Stimulated activated CD4-positive, alpha-beta T cell treated with anti-CD3 and anti-CD28 coated beads, Interleukin-15, amount 100 ng/mL, for 1 hour (primary cell): ENCODE data around the gene SETD3.

Experiments used
- DNase-seq, 2 donors: peaks; one replicate each; pipeline ENCODE4 v3.0.0-alpha.2; 2020; ENCODE audit warnings: low read depth in 1 of 2, low spot score in 1 of 2

SETD3 gene

GRCh38 chr14:99424306-99424877 is 56.3 kb downstream of the SETD3 start:
- DNase-seq = no peak

DNA sequence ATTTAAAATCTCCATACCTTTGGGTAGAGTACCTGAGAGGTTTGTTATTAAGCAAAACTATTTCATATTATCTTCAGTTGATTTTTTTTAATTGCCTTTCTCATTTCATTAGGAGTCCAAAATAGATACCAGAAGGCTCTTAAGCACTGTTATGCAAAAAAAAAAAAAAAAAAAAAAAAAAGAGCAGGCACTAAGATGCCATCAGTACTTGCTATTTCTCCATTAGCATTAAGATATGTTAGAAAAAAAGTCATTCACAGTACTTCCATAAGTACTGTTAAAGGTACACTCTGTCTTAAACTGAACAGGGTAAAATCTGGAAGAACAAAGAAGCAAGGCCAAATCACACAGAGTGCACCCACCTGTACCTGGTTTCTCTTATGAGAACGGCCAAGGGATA is 57.2 kb downstream of the SETD3 start:
- no peak for DNase-seq

GRCh38 chr14:99422228-99423010 is 58.2 kb downstream of the SETD3 start:
- DNase-seq = no peak

DNA sequence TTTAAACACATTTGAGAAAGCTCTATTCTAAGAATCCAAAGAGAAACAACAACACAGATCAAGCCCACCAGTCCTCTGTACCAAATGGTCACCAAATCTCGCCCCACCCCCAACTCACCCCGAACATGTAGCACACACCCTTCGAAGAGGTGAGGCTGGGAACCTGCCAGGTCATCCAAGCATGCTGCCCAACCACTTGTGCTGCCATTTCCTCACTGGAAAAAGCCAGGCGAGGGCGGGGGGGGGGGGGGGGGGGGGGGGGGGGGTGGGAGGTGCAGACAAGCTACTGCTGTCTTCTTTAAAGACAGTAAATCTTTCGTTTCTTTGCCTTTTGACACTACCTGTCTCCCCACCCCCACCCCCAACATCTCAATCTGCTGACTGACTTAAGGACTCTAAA is 59.9 kb downstream of the SETD3 start:
- DNase-seq = no peak

DNA sequence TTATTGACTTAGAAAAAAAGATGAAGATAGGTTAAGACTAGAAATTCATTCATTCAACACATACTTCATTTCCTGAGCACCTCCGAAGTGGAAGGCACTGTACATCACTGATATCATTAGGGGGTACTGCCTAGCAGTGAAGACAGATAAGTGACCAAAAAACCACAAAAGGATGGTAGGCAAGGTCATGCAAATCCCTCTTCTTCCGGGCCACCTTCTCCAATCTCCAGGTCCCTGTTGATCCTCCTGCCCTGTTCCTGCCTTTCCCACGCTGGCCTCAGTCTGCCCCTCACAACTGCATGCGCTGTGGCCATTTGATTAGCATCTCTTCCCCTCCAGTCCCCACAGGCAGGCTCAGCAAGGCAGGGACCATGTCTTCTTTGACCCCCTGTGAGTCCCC is 60.8 kb downstream of the SETD3 start:
- no peak for DNase-seq

DNA sequence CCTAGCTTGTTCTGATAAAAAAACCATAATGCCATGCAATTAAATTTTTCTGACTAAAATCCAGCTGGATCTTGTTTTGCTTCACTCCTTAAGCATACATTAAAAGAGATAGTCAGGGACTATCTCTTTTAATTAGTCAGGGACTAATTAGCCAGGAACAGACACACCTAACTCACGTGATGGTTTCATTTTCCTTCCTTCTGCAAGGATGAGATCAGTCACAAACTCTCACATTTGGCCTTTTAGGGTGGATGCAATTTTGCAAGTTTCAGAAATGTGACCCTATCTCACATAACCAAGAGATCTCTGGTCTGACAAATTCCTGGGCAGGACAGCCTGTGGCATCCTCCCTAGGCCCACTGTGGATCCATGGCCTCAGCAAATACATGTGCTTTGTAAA is 62.4 kb downstream of the SETD3 start:
- DNase-seq = no peak

DNA sequence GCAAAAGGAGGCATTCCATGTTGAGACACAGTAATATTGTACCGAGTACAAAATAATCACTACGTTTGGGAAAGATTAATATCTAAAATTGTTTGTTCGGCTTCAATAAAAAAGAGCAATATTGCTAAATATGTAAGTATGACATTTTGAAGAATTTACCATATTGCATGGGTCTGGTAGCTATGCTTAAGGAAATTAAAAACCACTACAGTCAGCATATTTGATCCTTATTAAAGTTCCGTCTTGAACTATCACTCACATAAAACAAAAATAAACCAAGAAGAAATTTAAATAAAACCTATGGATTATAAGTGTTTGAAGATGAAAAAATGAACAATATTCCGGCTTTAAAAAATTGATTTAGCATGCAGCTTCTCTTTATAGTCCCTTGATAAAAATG is 63.8 kb downstream of the SETD3 start:
- DNase-seq = no peak

DNA sequence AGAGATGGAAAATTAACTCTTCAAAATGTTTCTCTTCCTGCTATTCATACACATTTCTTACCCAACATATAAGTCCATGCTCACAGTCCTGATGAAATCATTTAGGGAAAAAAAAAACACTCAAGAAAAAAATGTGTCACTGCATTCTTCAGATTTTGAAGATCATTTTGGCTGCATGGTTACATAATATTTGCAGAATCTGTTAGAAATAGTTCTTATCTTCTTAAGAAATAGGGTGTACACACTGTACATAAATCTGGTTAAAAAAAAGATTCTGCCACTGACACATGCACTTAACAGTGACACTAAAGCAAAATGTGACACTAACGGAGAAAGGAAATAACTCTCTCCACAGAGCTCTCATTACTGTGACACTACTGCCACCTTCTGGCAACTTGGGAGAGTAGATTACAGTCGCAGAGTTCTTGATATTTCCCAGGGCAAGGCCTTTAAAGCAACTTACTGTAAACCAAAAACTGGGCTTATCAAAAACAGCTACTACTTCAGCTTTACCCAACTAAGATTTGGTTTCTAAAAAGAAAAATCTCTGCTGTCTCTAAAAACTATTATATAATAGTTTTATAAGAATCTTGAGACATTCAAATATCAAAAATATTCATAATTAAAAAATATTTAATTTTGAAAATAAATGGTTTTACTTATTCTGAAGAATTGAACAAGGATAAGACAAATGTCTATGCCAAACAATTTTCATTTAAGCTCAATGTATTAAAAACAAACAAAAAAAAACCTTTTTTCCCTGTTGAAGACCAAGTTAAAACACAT is 65.0 kb downstream of the SETD3 start:
- peak in 1 of 2 donors; percentile 19 for DNase-seq

DNA sequence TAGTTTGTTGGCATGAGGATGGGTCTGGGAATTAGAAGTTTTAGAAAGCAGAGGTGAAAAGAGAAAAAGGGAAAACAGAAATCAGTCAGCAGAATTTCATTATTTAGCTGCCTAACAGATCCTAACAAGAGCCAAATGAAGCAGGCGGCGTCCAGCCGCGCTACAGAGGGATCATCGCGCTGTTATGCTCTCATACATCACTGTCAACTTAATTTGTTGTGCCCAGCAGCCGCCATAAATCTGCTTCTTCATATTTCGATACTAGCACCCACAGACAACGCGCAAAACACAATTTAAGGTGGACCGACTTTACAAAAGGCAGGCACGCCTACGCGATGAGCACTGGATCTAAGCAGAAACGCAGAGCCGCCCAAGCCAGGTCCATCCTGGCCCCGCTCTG is 66.7 kb downstream of the SETD3 start:
- no peak for DNase-seq

GRCh38 chr14:99413172-99413571 is 67.5 kb downstream of the SETD3 start:
- no peak for DNase-seq

DNA sequence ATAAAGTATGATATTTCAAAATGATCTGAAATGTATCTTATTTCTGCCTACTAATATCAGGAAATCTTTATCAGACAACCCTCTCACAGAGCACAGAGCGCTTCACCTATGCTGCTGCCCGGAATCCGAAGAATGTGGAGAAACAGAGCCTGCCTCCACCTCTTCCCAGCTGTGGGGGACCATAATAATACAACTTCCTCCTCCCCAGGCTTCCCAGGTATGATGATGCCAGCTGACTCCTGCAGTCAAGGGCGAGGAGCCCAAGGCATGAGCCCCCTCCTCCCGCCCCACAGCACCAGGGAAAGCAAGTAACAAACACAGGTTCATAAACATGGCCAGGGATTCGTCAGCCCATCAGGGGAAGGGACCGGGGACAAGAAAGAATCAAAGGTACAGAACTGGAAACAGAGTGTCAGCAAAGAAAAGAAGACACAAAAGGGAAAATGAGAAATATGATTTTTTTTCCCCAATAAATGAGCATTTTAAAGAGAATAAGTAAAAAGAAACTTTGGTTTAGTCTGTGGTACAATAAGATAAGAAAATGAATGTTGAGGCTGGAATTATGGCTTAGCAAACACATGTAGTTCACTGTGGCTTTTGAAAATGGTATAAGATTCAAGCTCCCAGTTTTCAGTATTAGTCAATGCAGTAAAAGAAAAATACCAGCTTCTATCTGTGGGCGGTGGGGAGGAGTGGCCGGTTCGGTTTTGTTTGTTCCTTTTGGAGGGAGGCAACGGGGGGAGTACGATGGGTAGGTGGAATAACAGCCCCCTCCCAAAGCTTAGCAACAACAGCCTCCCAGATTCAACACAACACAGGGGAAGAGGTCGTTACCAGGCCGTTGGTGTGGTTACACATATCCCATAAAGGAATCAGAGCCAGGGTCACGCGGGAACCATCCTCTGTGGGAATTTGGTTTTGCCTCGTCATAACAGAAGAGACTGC is 68.3 kb downstream of the SETD3 start:
- no peak for DNase-seq

DNA sequence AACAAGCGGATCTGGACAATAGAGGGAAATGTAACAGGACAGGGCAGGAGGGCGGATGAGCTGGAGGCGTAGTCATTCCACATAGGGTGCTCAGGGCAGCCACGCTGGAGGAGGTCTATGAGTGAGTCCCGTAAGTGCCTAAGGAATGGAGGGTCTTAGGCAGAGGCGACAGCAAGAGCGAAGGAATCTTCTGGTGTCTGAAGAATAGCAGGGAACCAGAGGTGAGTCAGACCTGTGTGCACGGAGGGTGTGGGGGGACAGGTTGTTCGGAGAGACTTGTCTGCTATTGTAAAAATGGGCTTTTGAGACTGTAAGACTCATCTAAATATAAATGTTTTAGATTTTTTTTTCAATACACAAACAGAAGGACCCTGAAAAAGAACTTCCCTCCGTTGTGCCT is 70.6 kb downstream of the SETD3 start:
- no peak for DNase-seq

DNA sequence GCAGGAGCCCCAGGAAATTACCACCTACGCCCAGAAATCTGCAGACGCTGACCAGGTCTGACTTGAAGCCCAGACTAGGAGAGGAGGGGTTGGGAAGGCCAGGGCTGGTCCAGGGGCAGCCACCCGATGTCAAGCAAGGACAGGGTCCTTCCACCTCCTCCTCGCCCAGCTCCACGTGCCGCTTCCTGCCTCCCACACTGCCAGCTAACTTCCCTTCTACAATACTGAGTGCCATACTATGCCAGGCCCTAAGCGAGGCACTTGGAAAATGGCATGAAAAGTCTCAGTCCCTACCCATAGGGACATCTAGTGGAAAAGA is 71.7 kb downstream of the SETD3 start:
- no peak for DNase-seq

DNA sequence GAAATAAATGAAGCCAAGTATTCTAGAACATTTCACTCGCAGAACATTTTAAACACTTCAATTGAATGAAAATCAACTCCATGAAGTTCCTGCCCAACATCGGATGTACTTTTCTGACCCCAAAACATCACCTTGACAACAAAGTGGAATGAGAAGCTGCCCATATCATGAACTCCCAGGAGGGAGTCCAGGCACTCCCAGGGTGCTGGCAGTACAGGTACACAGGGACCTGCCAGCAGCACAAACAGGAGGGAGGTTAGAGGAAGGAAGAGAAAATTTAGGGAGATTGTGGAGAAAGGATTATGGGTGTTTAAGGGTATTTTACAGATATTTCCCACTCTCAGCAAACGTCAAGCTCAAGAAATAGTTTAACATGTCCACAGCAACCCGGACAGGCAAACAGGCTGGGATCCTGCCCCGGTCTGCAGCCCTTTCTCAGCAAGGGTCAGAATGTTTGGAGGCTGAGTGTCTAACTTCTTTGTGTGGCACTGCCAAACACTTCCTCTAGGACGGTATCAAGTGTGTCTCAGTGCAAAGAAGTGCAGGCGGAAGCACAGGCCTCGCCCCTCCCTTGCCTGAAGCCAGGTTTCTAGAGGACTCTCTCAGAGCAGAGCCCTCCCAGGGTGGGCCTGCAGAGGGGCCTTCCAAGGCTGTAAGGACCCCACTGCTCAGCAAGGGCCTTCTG is 72.2 kb downstream of the SETD3 start:
- no peak for DNase-seq

DNA sequence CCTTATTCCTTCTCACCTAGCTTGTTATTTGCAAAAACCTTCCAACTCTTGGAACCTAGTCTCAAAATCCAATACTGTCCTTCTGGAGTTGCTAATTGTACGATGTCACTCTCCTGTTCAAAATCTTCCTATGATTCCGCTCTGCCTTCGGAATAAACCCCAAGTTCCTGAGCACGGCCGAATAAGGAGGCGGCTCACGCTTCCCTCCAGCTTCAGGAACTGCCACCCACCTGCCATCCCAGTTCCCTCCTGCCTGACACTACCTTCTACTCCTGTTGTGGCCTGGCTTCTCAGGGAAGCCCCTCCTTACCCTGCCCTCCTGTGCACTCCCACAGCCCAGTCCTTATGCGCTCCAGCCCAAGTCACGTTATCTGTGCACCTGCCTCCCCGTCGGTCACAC is 73.2 kb downstream of the SETD3 start:
- DNase-seq = no peak

DNA sequence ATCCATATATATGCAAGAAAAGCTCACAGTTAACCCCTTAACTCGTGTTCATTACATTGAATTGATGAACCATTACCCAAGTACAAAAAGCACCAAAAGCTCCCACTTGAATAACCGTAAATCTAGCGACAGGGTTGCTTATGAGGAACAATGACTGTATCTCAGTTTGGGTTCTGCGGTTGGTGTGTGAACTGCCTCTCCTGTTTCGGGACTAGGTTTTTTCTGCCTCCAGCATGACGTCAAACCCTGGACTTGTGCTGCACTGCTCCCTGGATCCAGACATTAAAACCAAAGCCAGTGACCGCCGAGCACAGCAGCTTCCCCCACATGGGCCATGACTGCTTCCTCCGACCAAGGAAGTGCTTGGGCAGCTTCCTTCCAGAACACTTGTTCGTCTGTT is 77.7 kb downstream of the SETD3 start:
- DNase-seq = no peak

GRCh38 chr14:99402285-99402648 is 78.4 kb downstream of the SETD3 start:
- DNase-seq = no peak

- no peak for DNase-seq
Observed at GRCh38 chr14:99401621-99402284, 78.9 kb downstream of the SETD3 start.

DNA sequence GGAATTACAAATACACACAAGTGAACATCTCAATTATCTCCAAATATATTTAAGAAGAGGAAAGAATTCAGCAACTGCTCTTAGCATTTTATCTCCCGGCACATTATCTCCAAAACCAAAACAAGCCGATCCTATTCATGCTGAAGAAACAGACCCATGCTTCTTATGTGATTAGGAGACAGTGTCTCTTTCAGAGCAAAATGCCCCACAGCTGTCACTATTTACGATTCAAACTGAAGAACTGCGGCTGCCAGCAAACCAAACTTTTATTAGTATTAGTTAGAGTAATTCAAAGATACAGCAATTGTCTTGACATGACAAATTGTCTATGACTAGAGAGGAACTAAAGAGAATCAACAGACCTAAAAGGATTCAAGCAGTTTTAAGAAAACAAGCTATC is 79.4 kb downstream of the SETD3 start:
- DNase-seq = no peak

GRCh38 chr14:99397698-99398097 is 83.0 kb downstream of the SETD3 start:
- no peak for DNase-seq
